Spleen (tissue), 11 donors: ENCODE measurements around the gene ZNF490. TPM values are rescaled to one million over a fixed set of nuclear protein-coding genes. Genes with fewer than 3 reads are reported as not detected.

ENCODE experiments used
- DNase-seq: peaks from one replicate; pipeline ENCODE4 v3.0.0-alpha.2; 2020
- H3K27ac ChIP-seq, 8 donors: fragments of 200-600 bp; sonication (generic) in 7 of 8; 1 replicate in 4 of 8; 2 replicates in 4 of 8; pipeline versions ENCODE4 v1.5.0 to v1.8.0; 2016 to 2021; ENCODE audit warnings: inconsistent platforms in 4 of 8, mild to moderate bottlenecking in 4 of 8, moderate library complexity in 1 of 8
- H3K27me3 ChIP-seq, 7 donors: fragments of 200-600 bp; sonication (generic) in 6 of 7; replicated peaks in 1 of 7; 1 replicate in 4 of 7; 2 replicates in 3 of 7; pipeline versions ENCODE4 v1.5.0 to v1.8.0; 2016 to 2021; ENCODE audit warnings: inconsistent platforms in 3 of 7, mild to moderate bottlenecking in 1 of 7
- H3K36me3 ChIP-seq, 6 donors: fragments of 200-600 bp; sonication (generic) in 5 of 6; 1 replicate in 4 of 6; 2 replicates in 2 of 6; pipeline versions ENCODE4 v1.5.0 to v1.8.0; 2016 to 2021; ENCODE audit warnings: inconsistent platforms in 2 of 6
- H3K4me1 ChIP-seq, 6 donors: fragments of 200-600 bp; sonication (generic) in 5 of 6; 1 replicate in 3 of 6; 2 replicates in 3 of 6; pipeline versions ENCODE4 v1.5.0 to v1.8.0; 2016 to 2021; ENCODE audit warnings: inconsistent platforms in 3 of 6
- H3K4me3 ChIP-seq, 8 donors: fragments of 200-600 bp; sonication (generic) in 7 of 8; 1 replicate in 4 of 8; 2 replicates in 4 of 8; pipeline versions ENCODE4 v1.5.0 to v1.8.0; 2016 to 2021; ENCODE audit warnings: inconsistent platforms in 4 of 8, mild to moderate bottlenecking in 4 of 8, moderate library complexity in 2 of 8
- H3K9me3 ChIP-seq, 8 donors: fragments of 200-600 bp; sonication (generic) in 7 of 8; 1 replicate in 4 of 8; 2 replicates in 4 of 8; pipeline versions ENCODE4 v1.5.0 to v1.8.0; 2016 to 2021; ENCODE audit warnings: inconsistent platforms in 4 of 8
- POLR2A ChIP-seq, 3 donors: fragments of 450-650 bp; IDR thresholded peaks; one replicate each; pipeline ENCODE4 v1.5.1; 2017; ENCODE audit warnings: antibody characterized with exemption in 3 of 3, mild to moderate bottlenecking in 1 of 3
- POLR2AphosphoS5 ChIP-seq, 3 donors: sonication (generic); formaldehyde crosslinking; IDR thresholded peaks; one replicate each; pipeline ENCODE4 v1.5.1; 2017; ENCODE audit warnings: antibody characterized with exemption in 3 of 3
- WGBS, 5 donors: extraction: QIAGEN DNeasy Blood & Tissue Kit in 3 of 5; methylation state at CpG; one replicate each; pipeline versions ENCODE4 v1.1.5 to v1.1.7; 2013 to 2018; 5-methylcytosine and 5-hydroxymethylcytosine counted together
- intact Hi-C: fragments of 100-400 bp; cut with DNase I; formaldehyde crosslinking; loops from one replicate; pipeline ENCODE4 v1.15.0; 2023; ENCODE audit warnings: low total_unique reads
- polyA plus RNA-seq, 3 donors: library from polyadenylated mRNA; stranded (reverse); fragments of 200-250 nt; gene quantifications; one replicate each; pipeline ENCODE4 v1.2.1, GENCODE V29; 2013
- total RNA-seq, 7 donors: library from RNA; depleted of rRNA in 3 of 7; stranded (reverse); fragments of >200 nt in 3 of 7; fragmentation: NEBNext Ultra II Directional in 4 of 7; extraction: Animal tissue kit (Norgen Biotek cat#: 25700) in 4 of 7; gene quantifications; one replicate each; pipeline versions ENCODE4 v1.1.0 to v1.2.1, GENCODE V29; 2016 to 2021
- TF ChIP-seq, protein P1 (sequence below), 11 experiments: fragments of 200-600 bp in 7 of 11; fragments of 450-650 bp in 4 of 11; sonication (generic) in 4 of 11; IDR thresholded peaks in 8 of 11; conservative IDR thresholded peaks in 3 of 11; 1 replicate in 7 of 11; 2 replicates in 4 of 11; pipeline versions ENCODE4 v1.4.0 to v1.8.0; 2016 to 2021; ENCODE audit warnings: antibody characterized with exemption in 11 of 11, inconsistent platforms in 4 of 11, mild to moderate bottlenecking in 1 of 11
- donor health status: healthy with polysubstance abuse.
- donor health status: DM: no; HTN: no; CAD: no; lungs with moderate emphysema.
- donor health status: DM: no; HTN: no; CAD: no.
- donor health status: Bipolar disorder and iron deficiency.
- donor health status: healthy.
- donor health status: DM: no; HTN: no; CAD: no.
- donor health status: DM: yes; HTN: yes; CAD: no.

Gene ZNF490
- total and polyA plus RNA-seq, 10 donors, result 0.77 to 21.7 (median 14.7) TPM

DNA sequence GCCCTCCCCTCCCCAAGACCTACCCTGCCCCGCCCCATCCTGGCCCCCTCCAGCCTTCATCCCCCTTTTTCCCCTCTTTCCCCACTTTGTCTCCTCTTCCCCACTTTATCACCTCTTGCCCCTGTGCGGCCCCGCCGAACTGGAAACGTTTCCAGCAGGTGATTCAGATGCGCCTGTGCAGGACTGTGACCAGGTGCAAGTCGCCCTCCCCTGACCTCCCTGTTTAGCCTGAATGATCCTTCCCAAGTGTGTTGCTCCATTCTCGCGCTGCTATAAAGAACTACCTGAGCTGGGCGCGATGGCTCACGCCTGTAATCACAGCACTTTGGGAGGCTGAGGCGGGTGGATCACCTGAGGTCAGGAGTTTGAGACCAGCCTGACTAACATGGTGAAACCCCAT, 26.0 kb upstream of the ZNF490 start:
- WGBS, 5 donors, result 91 to 93% (median 92%) methylated on average over 13 of the region's 13 CpGs
- intact Hi-C loops, result no loop called here
- H3K36me3 ChIP-seq, result peaks cover 0 to 21% (median 4%) of the 10 kb centered on the region in 6 donors
- no peaks in the 10 kb centered on the region for H3K27me3 ChIP-seq
- no peak overlapping the region for H3K4me3 ChIP-seq
- TF ChIP-seq, protein P1, sequence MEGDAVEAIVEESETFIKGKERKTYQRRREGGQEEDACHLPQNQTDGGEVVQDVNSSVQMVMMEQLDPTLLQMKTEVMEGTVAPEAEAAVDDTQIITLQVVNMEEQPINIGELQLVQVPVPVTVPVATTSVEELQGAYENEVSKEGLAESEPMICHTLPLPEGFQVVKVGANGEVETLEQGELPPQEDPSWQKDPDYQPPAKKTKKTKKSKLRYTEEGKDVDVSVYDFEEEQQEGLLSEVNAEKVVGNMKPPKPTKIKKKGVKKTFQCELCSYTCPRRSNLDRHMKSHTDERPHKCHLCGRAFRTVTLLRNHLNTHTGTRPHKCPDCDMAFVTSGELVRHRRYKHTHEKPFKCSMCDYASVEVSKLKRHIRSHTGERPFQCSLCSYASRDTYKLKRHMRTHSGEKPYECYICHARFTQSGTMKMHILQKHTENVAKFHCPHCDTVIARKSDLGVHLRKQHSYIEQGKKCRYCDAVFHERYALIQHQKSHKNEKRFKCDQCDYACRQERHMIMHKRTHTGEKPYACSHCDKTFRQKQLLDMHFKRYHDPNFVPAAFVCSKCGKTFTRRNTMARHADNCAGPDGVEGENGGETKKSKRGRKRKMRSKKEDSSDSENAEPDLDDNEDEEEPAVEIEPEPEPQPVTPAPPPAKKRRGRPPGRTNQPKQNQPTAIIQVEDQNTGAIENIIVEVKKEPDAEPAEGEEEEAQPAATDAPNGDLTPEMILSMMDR (IDR thresholded peaks at IDR 0.05 in 8 of 11, conservative IDR thresholded peaks at IDR 0.05 in 3 of 11), result no peak
- TF ChIP-seq POLR2AphosphoS5 (IDR thresholded peaks at IDR 0.05), result peak in 1 of 3 donors; percentile 26
- peak; percentile 37 for DNase-seq
- peaks cover 0 to 14% (median 12%) of the 10 kb centered on the region in 6 donors for H3K4me1 ChIP-seq
- no peak overlapping the region for H3K27ac ChIP-seq
- H3K9me3 ChIP-seq, result no peaks in the 10 kb centered on the region

DNA sequence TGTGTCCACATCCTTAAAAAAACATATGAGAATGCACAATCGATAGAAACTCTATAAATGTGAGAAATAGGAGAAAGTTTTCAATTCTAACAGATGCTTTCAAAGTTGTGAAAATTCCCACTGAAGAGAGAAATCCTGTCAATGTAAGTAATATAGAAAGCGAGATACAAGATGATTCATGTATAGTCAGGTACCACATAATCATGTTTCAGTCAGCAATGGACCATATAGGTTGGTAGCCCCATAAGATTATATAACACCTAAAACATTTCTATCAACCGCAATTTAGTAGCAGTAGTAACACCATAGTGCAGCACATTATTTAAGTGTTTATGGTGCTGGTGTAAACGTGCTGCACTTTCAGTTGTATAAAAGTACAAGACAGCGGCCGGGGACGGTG, 18.6 kb upstream of the ZNF490 start:
- H3K36me3 ChIP-seq, result peaks cover 19 to 95% (median 72%) of the 10 kb centered on the region in 6 donors
- TF ChIP-seq POLR2A (IDR thresholded peaks at IDR 0.05) (no peak), POLR2AphosphoS5 (IDR thresholded peaks at IDR 0.05) (no peak)
- TF ChIP-seq, protein P1 (IDR thresholded peaks at IDR 0.05 in 8 of 11, conservative IDR thresholded peaks at IDR 0.05 in 3 of 11), result no peak
- 91 to 99% (median 97%) methylated on average over 7 of the region's 7 CpGs for WGBS, 5 donors
- H3K4me3 ChIP-seq, result no peak overlapping the region
- no peaks in the 10 kb centered on the region for H3K27me3 ChIP-seq
- DNase-seq, result no peak
- no peak overlapping the region for H3K27ac ChIP-seq
- H3K4me1 ChIP-seq, result no peaks in the 10 kb centered on the region
- H3K9me3 ChIP-seq, result peaks cover 10 to 38% (median 27%) of the 10 kb centered on the region in 8 donors
- intact Hi-C loops, result no loop called here

DNA sequence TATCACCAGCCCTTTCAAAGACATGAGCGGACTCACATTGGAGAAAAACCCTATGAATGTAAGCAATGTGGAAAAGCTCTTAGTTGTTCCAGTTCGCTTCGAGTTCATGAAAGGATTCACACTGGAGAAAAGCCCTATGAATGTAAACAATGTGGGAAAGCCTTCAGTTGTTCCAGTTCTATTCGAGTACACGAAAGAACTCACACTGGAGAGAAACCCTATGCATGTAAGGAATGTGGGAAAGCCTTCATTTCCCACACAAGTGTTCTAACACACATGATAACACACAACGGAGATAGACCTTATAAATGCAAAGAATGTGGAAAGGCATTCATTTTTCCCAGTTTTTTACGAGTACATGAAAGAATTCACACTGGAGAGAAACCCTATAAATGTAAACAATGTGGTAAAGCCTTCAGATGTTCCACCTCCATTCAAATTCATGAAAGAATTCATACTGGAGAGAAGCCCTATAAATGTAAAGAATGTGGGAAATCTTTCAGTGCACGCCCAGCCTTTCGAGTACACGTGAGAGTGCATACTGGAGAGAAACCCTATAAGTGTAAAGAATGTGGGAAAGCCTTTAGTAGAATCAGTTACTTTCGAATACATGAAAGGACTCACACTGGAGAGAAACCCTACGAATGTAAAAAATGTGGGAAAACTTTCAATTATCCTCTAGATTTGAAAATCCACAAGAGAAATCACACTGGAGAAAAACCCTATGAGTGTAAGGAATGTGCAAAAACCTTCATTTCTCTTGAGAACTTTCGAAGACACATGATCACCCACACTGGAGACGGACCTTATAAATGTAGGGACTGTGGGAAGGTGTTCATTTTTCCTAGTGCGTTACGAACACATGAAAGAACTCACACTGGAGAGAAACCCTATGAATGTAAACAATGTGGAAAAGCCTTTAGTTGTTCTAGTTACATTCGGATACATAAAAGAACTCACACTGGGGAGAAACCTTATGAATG, 17.7 kb upstream of the ZNF490 start:
- Histone ChIP-seq H3K27me3 (no peaks in the 10 kb centered on the region), H3K27ac (no peak overlapping the region), H3K4me1 (peaks cover 0 to 3% (median 0%) of the 10 kb centered on the region in 6 donors), H3K36me3 (peaks cover 19 to 100% (median 78%) of the 10 kb centered on the region in 6 donors), H3K9me3 (peaks cover 10 to 38% (median 27%) of the 10 kb centered on the region in 8 donors), H3K4me3 (no peak overlapping the region)
- 97 to 98% (median 97%) methylated on average over 17 of the region's 17 CpGs for WGBS, 5 donors
- intact Hi-C loops, result no loop called here
- DNase-seq, result no peak
- TF ChIP-seq POLR2AphosphoS5 (IDR thresholded peaks at IDR 0.05), result no peak
- TF ChIP-seq, protein P1 (IDR thresholded peaks at IDR 0.05 in 8 of 11, conservative IDR thresholded peaks at IDR 0.05 in 3 of 11), result no peak
- no peak for TF ChIP-seq POLR2A (IDR thresholded peaks at IDR 0.05)

DNA sequence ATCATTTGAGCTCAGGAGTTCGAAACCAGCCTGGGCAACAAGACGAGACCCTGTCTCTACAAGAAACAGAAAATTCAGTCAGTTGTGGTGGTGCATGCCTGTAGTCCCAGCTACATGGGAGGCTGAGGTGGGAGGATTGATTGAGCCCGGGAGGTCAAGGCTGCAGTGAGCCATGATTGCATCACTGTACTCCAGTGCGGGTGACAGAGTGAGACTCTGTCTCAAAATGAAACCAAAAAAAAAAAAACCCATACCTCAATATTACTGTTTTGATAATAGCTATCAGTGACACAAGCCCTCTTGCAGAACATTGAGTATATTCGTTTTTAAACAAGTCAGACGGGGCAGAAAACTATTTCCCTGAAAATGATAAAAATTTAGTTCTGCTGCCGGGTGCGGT, 16.3 kb upstream of the ZNF490 start:
- peaks cover 0 to 15% (median 5%) of the 10 kb centered on the region in 6 donors for H3K4me1 ChIP-seq
- intact Hi-C loops, result no loop called here
- peaks cover 19 to 91% (median 75%) of the 10 kb centered on the region in 6 donors for H3K36me3 ChIP-seq
- TF ChIP-seq, protein P1 (IDR thresholded peaks at IDR 0.05 in 8 of 11, conservative IDR thresholded peaks at IDR 0.05 in 3 of 11), result no peak
- TF ChIP-seq POLR2AphosphoS5 (IDR thresholded peaks at IDR 0.05) (no peak), POLR2A (IDR thresholded peaks at IDR 0.05) (no peak)
- no peak for DNase-seq
- WGBS, 5 donors, result 79 to 94% (median 89%) methylated on average over 8 of the region's 8 CpGs
- H3K27ac ChIP-seq, result no peak overlapping the region
- no peaks in the 10 kb centered on the region for H3K27me3 ChIP-seq
- H3K4me3 ChIP-seq, result no peak overlapping the region
- H3K9me3 ChIP-seq, result peaks cover 10 to 38% (median 27%) of the 10 kb centered on the region in 8 donors
